Putamen (tissue), 1 donor: ENCODE data around the gene DAB2IP.

Experiments
- DNase-seq: peaks from one replicate; pipeline ENCODE4 v3.0.0-alpha.2; 2016; ENCODE audit warnings: low spot score

Gene DAB2IP

GRCh38 chr9:121703014-121703734, 51.7 kb downstream of the DAB2IP start:
- no peak for DNase-seq

- no peak for DNase-seq
Measured at GRCh38 chr9:121704281-121704680, 52.8 kb downstream of the DAB2IP start.

- no peak for DNase-seq
Measured at GRCh38 chr9:121706149-121706750, 54.8 kb downstream of the DAB2IP start.

GRCh38 chr9:121707477-121708424, 56.3 kb downstream of the DAB2IP start:
- DNase-seq, result no peak

GRCh38 chr9:121708768-121709488, 57.5 kb downstream of the DAB2IP start:
- DNase-seq, result no peak

- no peak for DNase-seq
Measured at GRCh38 chr9:121709798-121710197, 58.4 kb downstream of the DAB2IP start.

GRCh38 chr9:121711281-121711680, 59.8 kb downstream of the DAB2IP start:
- DNase-seq, result no peak

- DNase-seq, result no peak
Measured at GRCh38 chr9:121711797-121712196, 60.4 kb downstream of the DAB2IP start.

GRCh38 chr9:121713400-121714070, 62.1 kb downstream of the DAB2IP start:
- DNase-seq, result no peak

GRCh38 chr9:121714075-121714705, 62.8 kb downstream of the DAB2IP start:
- no peak for DNase-seq

- DNase-seq, result no peak
Measured at GRCh38 chr9:121714873-121715272, 63.4 kb downstream of the DAB2IP start.

GRCh38 chr9:121717141-121717991, 65.9 kb downstream of the DAB2IP start:
- DNase-seq, result no peak

GRCh38 chr9:121718084-121718483, 66.7 kb downstream of the DAB2IP start:
- DNase-seq, result no peak

- no peak for DNase-seq
Measured at GRCh38 chr9:121718501-121718900, 67.1 kb downstream of the DAB2IP start.

- DNase-seq, result no peak
Measured at GRCh38 chr9:121720311-121721057, 69.0 kb downstream of the DAB2IP start.

GRCh38 chr9:121721058-121721350, 69.6 kb downstream of the DAB2IP start:
- no peak for DNase-seq

- DNase-seq, result no peak
Measured at GRCh38 chr9:121721770-121722169, 70.3 kb downstream of the DAB2IP start.

GRCh38 chr9:121725008-121725775, 73.8 kb downstream of the DAB2IP start:
- no peak for DNase-seq
